ENCODE data around the gene NEDD4L.

DNA sequence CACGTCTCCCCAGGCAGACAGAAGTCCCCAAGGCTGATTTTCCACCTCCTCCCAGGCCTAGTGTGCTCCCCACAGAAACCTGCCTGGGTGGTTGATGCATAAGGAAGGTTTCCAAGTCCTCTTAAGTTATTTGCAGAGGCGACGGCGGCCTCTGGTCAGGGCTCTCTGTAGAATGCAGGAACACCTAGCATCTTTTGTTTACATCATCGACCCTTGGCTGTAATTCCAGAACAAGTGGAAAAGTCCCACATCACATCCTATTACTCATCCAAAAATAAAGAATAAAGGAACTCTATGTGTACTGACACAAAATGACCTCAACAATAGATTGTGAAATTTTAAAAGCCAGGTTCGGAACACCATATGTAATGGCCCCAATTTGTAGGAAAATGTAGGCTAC lies 373.7 kb downstream of the NEDD4L start:
- TF ChIP-seq CTCF (IDR thresholded peaks at IDR 0.05) (no peak), POLR2AphosphoS5 (IDR thresholded peaks at IDR 0.05) (no peak)
